HG03378 (cell line): ENCODE data around the gene GOLGA6D.
"Not testable (repeated sequence)": the region's sequence is repeated elsewhere in the genome, so short reads cannot be mapped to it uniquely, and the experiment has no call there.

Experiments
- ATAC-seq: cut with Tn5 transposase; IDR thresholded peaks from one replicate; pipeline ENCODE4 v1.9.1; 2021; ENCODE audit warnings: mild to moderate bottlenecking, moderate library complexity; ENCODE audit not compliant: unreplicated experiment

Gene GOLGA6D

DNA sequence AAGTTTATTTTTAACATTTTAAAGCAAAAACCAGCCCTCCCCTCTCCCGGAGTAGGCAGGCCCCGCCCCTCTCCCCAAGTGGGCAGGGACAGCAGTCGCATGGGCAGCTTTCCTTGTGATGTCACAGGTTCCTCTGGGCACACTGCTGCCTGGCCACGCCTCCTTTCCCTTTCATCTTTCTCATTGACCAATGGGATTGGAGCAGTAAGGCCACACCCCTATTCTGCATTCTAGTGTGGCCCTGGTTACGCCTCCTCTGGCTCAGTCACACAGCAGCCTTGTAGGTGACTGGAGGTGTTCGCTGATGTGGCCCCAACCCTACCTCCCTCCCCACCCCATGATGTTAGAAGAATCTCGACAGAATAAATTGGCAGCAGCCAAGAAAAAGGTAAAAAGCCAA is at the start of gene GOLGA6D:
Gene GOLGA6D, plus strand, starts transcription at position 264 of the 400 bp plus-strand sequence. Its CDS starts 41 bp downstream, at position 305.
- not testable (repeated sequence) for ATAC-seq

GRCh38 chr15:75233504-75234190 is 49.0 kb upstream of the GOLGA6D start:
- ATAC-seq = no peak

DNA sequence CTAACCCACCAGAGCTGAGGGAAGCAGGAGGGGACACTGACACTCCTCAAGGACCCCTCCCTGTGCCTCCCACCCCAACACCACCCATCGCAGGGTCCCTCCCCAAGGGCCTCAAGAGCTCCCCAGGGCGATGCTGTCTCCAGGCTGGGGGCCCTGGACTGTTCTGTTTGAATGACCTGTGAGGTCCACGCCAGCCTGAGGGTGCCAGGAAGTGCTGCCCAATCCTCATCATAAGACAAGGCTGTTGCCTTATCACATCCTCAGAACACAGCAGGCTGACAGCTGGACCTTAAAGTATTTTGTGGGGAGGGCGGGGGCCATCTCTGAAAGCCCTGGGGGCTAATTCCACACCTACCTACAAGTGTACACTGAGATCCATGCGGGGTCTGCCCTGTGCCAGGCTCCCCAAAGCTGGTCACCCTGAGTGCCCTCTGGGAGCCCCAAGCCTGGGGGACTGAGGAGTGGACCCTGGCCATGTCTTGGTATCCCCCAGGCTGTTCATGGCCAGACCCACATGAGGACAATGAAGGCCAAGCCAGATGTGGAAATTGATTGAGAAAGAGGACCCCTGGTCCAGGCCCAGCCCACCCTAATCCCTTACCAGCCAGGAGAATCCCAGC is 48.3 kb upstream of the GOLGA6D start:
- no peak for ATAC-seq

DNA sequence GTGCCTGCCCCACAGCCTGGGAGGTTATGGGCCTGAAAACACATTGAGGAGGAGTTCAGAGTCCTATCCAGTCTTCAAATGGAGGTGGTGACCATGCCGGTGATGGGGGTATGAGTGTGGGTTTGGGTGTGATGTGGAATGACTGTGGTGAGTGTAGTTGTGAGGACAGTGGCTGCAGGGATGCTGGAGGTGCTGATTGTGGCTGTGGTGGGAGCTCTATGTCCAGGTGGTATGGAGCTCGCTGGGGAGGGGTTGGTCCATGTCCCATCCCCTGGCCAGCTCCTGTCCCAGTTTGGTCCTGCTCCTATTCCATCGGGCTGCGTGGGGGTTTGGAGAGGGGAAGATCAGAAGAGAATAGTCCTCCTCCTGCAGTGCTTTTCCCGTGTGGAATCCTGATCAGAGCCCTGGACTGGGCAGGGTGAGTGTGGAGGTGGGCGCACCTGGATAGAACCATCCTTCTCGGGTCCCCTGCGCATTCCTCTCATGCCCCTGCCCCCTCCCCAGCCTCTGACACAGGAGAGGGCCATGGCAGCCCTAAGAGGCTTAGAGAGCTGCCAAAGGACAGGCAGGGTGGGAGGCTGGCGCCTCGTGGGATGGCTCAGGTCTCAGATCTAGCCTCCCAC is 47.5 kb upstream of the GOLGA6D start:
- no peak for ATAC-seq

DNA sequence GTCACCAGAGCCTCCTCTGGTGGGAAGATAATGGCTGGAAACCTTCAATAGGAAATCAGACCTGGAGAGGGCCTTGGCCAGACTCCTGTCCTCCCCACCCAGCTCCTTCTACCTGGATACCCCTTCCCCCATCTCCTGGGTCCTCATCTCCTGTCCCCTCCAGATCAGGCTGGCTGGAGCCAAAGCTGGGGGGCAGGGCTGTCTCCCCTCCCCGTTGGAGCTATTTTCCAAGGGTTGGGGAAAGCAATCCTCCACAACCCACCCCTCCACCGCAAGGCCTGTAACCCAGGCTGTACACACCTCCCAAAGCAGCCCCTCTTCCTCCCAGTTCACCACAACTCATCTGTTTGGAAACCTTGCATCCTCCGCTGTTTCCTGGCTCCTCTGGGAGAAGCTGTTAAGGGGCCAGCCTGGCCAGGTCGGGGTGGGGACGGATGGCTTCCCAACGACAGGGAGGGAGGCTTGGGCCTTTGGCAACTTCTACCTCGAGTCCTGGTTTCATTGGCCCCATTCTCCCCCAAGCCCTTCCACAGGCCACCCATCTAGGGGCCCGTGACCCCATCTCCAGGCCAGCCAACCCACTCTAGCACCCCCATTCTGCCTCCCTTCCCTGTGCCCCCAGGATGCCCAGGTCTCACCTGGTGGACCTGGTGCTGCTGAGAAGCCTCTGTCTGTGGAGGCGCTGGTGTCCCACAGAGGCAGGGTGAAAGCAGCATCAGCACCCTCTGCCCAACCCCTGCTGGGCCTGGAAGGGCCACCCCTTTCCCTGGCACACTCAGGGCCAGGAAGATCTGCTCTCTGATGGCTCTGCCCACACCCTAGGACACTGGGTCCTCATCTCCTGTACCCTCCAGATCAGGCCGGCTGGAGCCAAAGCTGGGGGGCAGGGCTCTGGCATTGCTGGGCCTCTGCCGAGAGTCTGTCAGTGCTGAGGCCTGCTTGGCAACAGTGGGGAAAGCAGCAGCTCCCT is 46.6 kb upstream of the GOLGA6D start:
- no peak for ATAC-seq

DNA sequence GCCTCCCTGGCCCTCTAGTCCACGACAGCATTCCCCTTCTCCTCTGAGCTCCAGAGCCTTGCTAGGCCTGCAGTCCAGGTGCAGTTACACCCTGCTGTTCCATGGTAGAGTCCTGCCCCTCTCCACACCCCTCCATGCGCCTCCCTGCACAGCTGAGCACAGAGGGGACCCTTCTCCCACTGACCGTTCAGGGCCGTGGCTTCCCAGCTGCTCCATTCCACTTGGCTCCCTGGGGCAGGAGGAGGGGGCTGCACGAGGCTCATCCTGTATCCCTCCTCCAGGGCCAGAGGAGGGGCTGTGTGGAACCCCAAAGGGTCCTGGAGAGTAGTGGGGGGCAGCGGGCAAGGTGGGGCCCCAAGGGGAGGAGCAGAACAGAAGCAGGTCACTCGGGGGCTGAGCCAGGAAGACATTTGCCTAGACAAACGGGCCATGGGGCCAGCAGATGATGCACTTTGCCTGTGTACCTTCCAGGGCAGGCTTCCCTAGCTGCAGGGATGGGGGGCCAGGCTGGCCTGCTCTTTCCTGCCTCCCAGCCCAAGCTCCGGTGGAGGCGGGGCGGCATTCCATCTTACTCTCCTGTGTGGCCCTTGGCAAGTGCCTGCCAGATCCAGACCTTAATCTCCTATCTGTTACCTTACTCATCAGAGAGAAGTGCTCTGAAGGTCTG is 45.2 kb upstream of the GOLGA6D start:
- no peak for ATAC-seq

DNA sequence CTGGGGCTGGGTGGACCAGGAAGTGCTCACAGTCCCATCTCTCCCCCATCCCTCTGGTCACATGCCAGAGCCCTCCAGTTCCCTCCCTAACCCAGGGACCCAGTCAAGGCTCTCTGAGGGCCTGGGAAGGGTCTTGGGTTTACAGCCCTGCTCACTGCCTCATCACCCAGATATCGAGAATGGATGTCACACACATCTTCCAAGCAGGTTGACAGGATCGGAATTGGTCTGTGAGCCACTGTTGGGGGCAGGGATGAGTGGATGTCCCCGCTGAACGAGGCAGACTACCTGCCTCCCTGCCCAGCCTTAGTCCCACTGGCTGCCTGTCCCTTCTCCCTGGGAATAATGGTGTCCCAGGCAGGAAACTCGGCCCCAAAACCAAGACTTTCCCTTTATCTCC is 44.5 kb upstream of the GOLGA6D start:
- ATAC-seq = no peak

DNA sequence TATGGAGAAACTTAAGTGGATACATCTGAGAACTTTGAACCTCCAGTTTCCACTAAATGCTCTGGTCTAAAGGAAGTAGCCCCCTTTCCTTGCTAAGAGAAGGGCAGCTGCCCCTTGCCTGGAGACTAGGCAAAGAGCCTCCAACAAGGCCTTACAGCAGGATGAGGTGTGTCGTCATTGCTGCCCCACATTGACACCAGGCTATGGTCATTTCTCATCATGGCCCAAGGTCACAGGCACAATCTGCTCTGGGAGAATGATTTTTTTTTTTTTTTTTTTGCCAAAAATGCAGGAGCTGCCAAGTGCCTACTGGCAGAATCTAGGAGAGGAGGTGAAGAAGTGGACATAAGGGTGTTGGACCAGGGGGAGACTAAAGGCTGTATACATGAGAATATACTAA is 36.9 kb upstream of the GOLGA6D start:
- ATAC-seq = not testable (repeated sequence)

DNA sequence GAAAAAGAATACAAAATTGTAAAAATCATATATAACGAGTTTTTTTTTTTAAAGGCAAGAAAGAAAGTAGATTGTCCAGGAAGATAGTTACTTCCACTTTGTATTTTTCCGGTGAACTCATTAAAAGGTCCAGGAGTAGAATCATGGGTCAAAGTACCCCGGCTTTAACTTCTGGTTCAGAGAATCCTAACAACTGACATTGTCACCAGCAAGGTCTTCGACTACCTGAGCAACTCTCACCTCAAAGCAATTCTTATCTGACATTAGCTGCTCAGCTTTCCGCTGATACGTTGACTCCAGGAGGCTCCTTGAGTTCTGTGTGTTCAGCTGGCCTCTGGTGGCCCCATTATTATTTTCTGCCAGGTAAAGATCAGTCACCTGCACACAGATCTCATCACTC is 33.6 kb upstream of the GOLGA6D start:
- not testable (repeated sequence) for ATAC-seq

- no peak for ATAC-seq
Measured at GRCh38 chr15:75249726-75250125, 32.9 kb upstream of the GOLGA6D start.

DNA sequence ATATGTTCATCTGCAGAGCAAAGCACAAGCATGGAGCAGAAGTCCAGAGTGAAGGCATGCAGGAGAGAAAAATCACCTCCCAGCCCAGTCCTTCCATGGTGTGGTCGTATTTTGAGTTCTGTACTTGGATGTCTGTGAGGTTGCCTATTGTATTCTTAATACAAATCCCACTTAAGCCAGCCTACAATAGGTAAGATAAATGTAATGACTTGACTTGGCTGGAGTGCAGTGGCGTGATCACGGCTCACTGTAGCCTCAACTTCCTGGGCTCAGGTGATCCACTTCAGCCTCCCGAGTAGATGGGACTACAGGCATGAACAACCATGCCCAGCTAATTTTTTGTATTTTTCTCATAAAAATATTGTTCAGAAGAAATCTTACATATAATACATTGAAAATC is 31.3 kb upstream of the GOLGA6D start:
- not testable (repeated sequence) for ATAC-seq

GRCh38 chr15:75252285-75252684 is 30.4 kb upstream of the GOLGA6D start:
- not testable (repeated sequence) for ATAC-seq

- not testable (repeated sequence) for ATAC-seq
Measured at GRCh38 chr15:75258034-75258433, 24.6 kb upstream of the GOLGA6D start, which contains the start of gene GOLGA6C. Gene GOLGA6C (plus strand): TSS chr15:75258334. CDS start chr15:75258599, 265 bp downstream.

GRCh38 chr15:75258620-75259343 is 23.9 kb upstream of the GOLGA6D start:
- ATAC-seq = not testable (repeated sequence)

DNA sequence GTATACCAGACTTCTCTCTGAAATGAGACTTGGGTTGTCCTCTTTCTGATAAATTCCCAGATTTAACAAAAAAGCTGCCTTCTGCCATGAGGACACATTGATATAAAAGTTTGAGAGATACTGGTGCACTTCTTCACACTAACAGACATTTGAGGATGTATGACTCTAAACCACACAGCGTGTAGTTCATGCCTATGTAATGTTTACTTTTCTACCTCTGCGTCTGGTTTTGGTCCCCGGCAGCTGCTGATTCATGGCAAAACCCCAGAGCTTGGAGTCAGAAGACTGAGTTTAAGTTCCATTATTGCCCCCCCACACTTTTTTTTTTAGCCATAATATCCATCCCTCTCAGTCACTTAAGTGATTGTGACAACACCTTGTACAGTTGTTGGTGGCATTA is 22.8 kb upstream of the GOLGA6D start:
- ATAC-seq = not testable (repeated sequence)

- ATAC-seq = not testable (repeated sequence)
Measured at GRCh38 chr15:75273751-75274359, 8.8 kb upstream of the GOLGA6D start.

GRCh38 chr15:75274509-75275107 is 8.0 kb upstream of the GOLGA6D start:
- ATAC-seq = not testable (repeated sequence)

DNA sequence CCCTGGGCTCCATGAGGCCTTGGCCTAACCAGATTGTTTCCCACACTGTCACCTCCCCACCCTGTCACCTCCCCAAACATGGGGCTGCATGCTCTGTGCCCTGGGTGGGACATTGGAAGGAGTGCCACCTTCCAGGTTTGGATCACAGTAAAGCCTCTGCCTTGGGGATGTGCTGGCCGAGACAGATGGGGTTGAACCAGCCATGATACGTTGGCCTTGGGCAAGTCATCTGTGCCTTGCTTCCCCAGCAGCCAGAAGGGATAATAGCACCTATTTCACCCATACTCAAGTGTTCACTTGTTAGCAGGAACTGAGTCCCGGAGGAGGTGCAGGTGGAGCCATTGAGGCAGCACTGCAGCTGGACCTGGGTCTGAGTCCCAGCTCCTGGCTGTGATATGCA is 7.0 kb upstream of the GOLGA6D start:
- ATAC-seq = not testable (repeated sequence)

GRCh38 chr15:75278497-75278896 is 4.1 kb upstream of the GOLGA6D start:
- ATAC-seq = not testable (repeated sequence)
